Ishikawa (cell line): Measurements from ENCODE around the gene RASGRP4.
A peak's percentile ranks its signal among the peaks of the same experiment; 100 is the strongest.

Experiments used
- CEBPB ChIP-seq: IDR thresholded peaks from 2 replicates; pipeline ENCODE4 v1.6.1; 2012
- CREB1 ChIP-seq: IDR thresholded peaks from 2 replicates; pipeline ENCODE4 v1.6.1; 2012; ENCODE audit warnings: low read depth
- EGR1 ChIP-seq: IDR thresholded peaks from 2 replicates; pipeline ENCODE4 v1.6.1; 2012
- EP300 ChIP-seq: IDR thresholded peaks from 2 replicates; pipeline ENCODE4 v1.6.1; 2012; ENCODE audit warnings: borderline replicate concordance
- FOXM1 ChIP-seq: IDR thresholded peaks from 2 replicates; pipeline ENCODE4 v1.6.1; 2012; ENCODE audit warnings: low read depth, borderline replicate concordance
- NFIC ChIP-seq: IDR thresholded peaks from 2 replicates; pipeline ENCODE4 v1.6.1; 2012
- RAD21 ChIP-seq: IDR thresholded peaks from 2 replicates; pipeline ENCODE4 v1.6.1; 2012; ENCODE audit warnings: low read depth
- TAF1 ChIP-seq: IDR thresholded peaks from 2 replicates; pipeline ENCODE4 v1.6.1; 2012; ENCODE audit warnings: low read depth, mild to moderate bottlenecking
- TCF12 ChIP-seq: IDR thresholded peaks from 2 replicates; pipeline ENCODE4 v1.6.1; 2012; ENCODE audit warnings: low read depth
- TEAD4 ChIP-seq: IDR thresholded peaks from 2 replicates; pipeline ENCODE4 v1.6.1; 2012
- USF1 ChIP-seq: IDR thresholded peaks from 2 replicates; pipeline ENCODE4 v1.6.1; 2012
- YY1 ChIP-seq: IDR thresholded peaks from 2 replicates; pipeline ENCODE4 v1.6.1; 2012; ENCODE audit warnings: low read depth
- ZBTB7A ChIP-seq: IDR thresholded peaks from 2 replicates; pipeline ENCODE4 v1.6.1; 2012; ENCODE audit warnings: low read depth
- TF ChIP-seq, protein P1 (sequence below): IDR thresholded peaks from 2 replicates; pipeline ENCODE4 v1.6.1; 2012; ENCODE audit warnings: low read depth, mild to moderate bottlenecking
- TF ChIP-seq, protein P2 (sequence below): IDR thresholded peaks from 2 replicates; pipeline ENCODE4 v1.6.1; 2012

The RASGRP4 gene

GRCh38 chr19:38441657-38442348, 15.8 kb upstream of the RASGRP4 start:
- TF ChIP-seq, protein P1, sequence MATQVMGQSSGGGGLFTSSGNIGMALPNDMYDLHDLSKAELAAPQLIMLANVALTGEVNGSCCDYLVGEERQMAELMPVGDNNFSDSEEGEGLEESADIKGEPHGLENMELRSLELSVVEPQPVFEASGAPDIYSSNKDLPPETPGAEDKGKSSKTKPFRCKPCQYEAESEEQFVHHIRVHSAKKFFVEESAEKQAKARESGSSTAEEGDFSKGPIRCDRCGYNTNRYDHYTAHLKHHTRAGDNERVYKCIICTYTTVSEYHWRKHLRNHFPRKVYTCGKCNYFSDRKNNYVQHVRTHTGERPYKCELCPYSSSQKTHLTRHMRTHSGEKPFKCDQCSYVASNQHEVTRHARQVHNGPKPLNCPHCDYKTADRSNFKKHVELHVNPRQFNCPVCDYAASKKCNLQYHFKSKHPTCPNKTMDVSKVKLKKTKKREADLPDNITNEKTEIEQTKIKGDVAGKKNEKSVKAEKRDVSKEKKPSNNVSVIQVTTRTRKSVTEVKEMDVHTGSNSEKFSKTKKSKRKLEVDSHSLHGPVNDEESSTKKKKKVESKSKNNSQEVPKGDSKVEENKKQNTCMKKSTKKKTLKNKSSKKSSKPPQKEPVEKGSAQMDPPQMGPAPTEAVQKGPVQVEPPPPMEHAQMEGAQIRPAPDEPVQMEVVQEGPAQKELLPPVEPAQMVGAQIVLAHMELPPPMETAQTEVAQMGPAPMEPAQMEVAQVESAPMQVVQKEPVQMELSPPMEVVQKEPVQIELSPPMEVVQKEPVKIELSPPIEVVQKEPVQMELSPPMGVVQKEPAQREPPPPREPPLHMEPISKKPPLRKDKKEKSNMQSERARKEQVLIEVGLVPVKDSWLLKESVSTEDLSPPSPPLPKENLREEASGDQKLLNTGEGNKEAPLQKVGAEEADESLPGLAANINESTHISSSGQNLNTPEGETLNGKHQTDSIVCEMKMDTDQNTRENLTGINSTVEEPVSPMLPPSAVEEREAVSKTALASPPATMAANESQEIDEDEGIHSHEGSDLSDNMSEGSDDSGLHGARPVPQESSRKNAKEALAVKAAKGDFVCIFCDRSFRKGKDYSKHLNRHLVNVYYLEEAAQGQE = no peak
- peak; percentile 29; the same call in 1 of the 2 replicates for TF ChIP-seq RAD21

DNA sequence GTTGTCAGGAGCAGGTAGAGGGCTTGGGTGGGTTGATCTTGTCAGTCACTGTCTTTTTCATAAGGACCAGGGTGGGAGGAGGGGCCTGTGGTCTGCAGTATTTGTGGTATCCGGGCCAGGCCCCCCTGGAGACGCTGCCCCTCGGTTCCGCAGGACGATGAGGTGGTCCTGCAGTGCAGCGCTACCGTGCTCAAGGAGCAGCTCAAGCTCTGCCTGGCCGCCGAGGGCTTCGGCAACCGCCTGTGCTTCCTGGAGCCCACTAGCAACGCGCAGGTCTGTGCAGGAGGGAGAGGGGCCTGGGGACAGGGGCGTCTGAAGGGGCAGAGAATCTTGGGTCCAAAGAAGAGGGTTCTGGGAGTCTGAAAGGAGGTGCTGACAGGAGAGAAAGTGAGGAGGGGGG, 14.6 kb upstream of the RASGRP4 start:
- TF ChIP-seq CREB1 (no peak), EP300 (no peak), EGR1 (no peak), FOXM1 (no peak), YY1 (no peak), TCF12 (no peak), CEBPB (no peak), TEAD4 (no peak), NFIC (no peak), RAD21 (no peak), ZBTB7A (no peak), USF1 (no peak), TAF1 (no peak)
- TF ChIP-seq, protein P1 = no peak
- TF ChIP-seq, protein P2, sequence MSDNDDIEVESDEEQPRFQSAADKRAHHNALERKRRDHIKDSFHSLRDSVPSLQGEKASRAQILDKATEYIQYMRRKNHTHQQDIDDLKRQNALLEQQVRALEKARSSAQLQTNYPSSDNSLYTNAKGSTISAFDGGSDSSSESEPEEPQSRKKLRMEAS = no peak

- TF ChIP-seq FOXM1 = no peak
- no peak for TF ChIP-seq TCF12
- no peak for TF ChIP-seq RAD21
- TF ChIP-seq, protein P1 = no peak
- no peak for TF ChIP-seq CEBPB
- TF ChIP-seq CREB1 = no peak
- no peak for TF ChIP-seq NFIC
Observed at GRCh38 chr19:38437917-38438316, 11.9 kb upstream of the RASGRP4 start.

DNA sequence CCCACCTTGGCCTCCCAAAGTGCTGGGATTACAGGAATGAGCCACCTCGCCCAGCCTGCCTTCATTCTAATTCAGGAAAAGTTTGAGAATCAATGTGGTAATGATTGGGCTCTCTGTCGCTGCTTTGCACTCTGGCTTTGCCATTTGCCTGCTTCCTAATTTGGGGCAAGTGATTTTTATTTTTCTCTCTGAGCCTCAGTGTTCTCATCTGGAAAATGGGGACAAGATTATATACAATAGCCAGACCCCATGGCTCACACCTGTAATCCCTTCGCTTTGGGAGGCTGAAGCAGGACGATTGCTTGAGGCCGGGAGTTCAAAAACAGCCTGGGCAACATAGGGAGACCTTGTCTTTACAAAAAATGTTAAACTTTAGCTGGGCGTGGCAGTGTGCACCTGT, 11.3 kb upstream of the RASGRP4 start:
- TF ChIP-seq, protein P2 = no peak
- TF ChIP-seq NFIC (no peak), EP300 (no peak), YY1 (no peak), TAF1 (no peak), CEBPB (no peak), FOXM1 (no peak), TEAD4 (no peak), CREB1 (no peak), USF1 (no peak), ZBTB7A (no peak), RAD21 (no peak), EGR1 (no peak), TCF12 (no peak)
- TF ChIP-seq, protein P1 = no peak
